ENCODE measurements around the gene MRPL46.
"Not testable (repeated sequence)": the region's sequence is repeated elsewhere in the genome, so short reads cannot be mapped to it uniquely, and the experiment has no call there.

The MRPL46 gene

GRCh38 chr15:88487796-88488523, 20.8 kb upstream of the MRPL46 start:
- H3K4me3 Mint-ChIP-seq: no peak overlapping the region
- ATAC-seq: no peak
- peak overlapping the region; percentile 58 for H3K27ac Mint-ChIP-seq
- H3K4me1 Mint-ChIP-seq: no peaks in the 10 kb centered on the region
- DNase-seq (ENCODE audit: low spot score in 2 of 2): no peak
- no peaks in the 10 kb centered on the region for H3K36me3 Mint-ChIP-seq
- no peaks in the 10 kb centered on the region for H3K9me3 Mint-ChIP-seq

GRCh38 chr15:88487178-88487795, 20.1 kb upstream of the MRPL46 start:
- Mint-ChIP-seq H3K27ac (peak overlapping the region; percentile 58), H3K9me3 (no peaks in the 10 kb centered on the region), H3K36me3 (no peaks in the 10 kb centered on the region), H3K4me3 (no peak overlapping the region), H3K4me1 (no peaks in the 10 kb centered on the region)
- DNase-seq (ENCODE audit: low spot score in 2 of 2) (no peak), ATAC-seq (no peak)

- H3K9me3 Mint-ChIP-seq: no peaks in the 10 kb centered on the region
- no peak overlapping the region for H3K4me3 Mint-ChIP-seq
- ATAC-seq (no peak), DNase-seq (ENCODE audit: low spot score in 2 of 2) (no peak)
- H3K4me1 Mint-ChIP-seq: no peaks in the 10 kb centered on the region
- no peaks in the 10 kb centered on the region for H3K36me3 Mint-ChIP-seq
- H3K27ac Mint-ChIP-seq: no peak overlapping the region
Observed at GRCh38 chr15:88484682-88485331, 17.6 kb upstream of the MRPL46 start.

- Mint-ChIP-seq H3K27ac (no peak overlapping the region), H3K36me3 (peaks cover 18% of the 10 kb centered on the region), H3K4me1 (no peaks in the 10 kb centered on the region), H3K9me3 (no peaks in the 10 kb centered on the region), H3K4me3 (no peak overlapping the region)
- no peak for DNase-seq (ENCODE audit: low spot score in 2 of 2)
- no peak for ATAC-seq
Observed at GRCh38 chr15:88482263-88482662, 15.1 kb upstream of the MRPL46 start.

- no peak overlapping the region for H3K4me3 Mint-ChIP-seq
- ATAC-seq: no peak
- no peak overlapping the region for H3K27ac Mint-ChIP-seq
- no peak for DNase-seq (ENCODE audit: low spot score in 2 of 2)
- no peaks in the 10 kb centered on the region for H3K9me3 Mint-ChIP-seq
- H3K36me3 Mint-ChIP-seq: peaks cover 28% of the 10 kb centered on the region
- no peaks in the 10 kb centered on the region for H3K4me1 Mint-ChIP-seq
Observed at GRCh38 chr15:88480981-88481380, 13.8 kb upstream of the MRPL46 start.

- ATAC-seq: no peak
- no peaks in the 10 kb centered on the region for H3K4me1 Mint-ChIP-seq
- no peaks in the 10 kb centered on the region for H3K9me3 Mint-ChIP-seq
- peaks cover 46% of the 10 kb centered on the region for H3K36me3 Mint-ChIP-seq
- H3K27ac Mint-ChIP-seq: no peak overlapping the region
- no peak for DNase-seq (ENCODE audit: low spot score in 2 of 2)
- H3K4me3 Mint-ChIP-seq: no peak overlapping the region
Observed at GRCh38 chr15:88479169-88479568, 12.0 kb upstream of the MRPL46 start.

- no peak for ATAC-seq
- H3K4me3 Mint-ChIP-seq: no peak overlapping the region
Observed at GRCh38 chr15:88477904-88478303, 10.7 kb upstream of the MRPL46 start.

GRCh38 chr15:88477126-88477525, 9.9 kb upstream of the MRPL46 start:
- H3K9me3 Mint-ChIP-seq: no peaks in the 10 kb centered on the region
- H3K4me3 Mint-ChIP-seq: no peak overlapping the region
- peaks cover 62% of the 10 kb centered on the region for H3K36me3 Mint-ChIP-seq
- no peak overlapping the region for H3K27ac Mint-ChIP-seq
- no peak for ATAC-seq
- H3K4me1 Mint-ChIP-seq: peaks cover 4% of the 10 kb centered on the region
- no peak for DNase-seq (ENCODE audit: low spot score in 2 of 2)

More at GRCh38 chr15:88477904-88478303, 10.7 kb upstream of the MRPL46 start:
- Mint-ChIP-seq H3K4me1 (no peaks in the 10 kb centered on the region), H3K9me3 (no peaks in the 10 kb centered on the region), H3K27ac (no peak overlapping the region), H3K36me3 (peaks cover 56% of the 10 kb centered on the region)
- no peak for DNase-seq (ENCODE audit: low spot score in 2 of 2)

- H3K4me3 Mint-ChIP-seq: no peak overlapping the region
- H3K9me3 Mint-ChIP-seq: no peaks in the 10 kb centered on the region
- peaks cover 9% of the 10 kb centered on the region for H3K4me1 Mint-ChIP-seq
- H3K27ac Mint-ChIP-seq: no peak overlapping the region
- peaks cover 67% of the 10 kb centered on the region for H3K36me3 Mint-ChIP-seq
- DNase-seq (ENCODE audit: low spot score in 2 of 2) (no peak), ATAC-seq (no peak)
Observed at GRCh38 chr15:88476635-88477060, 9.5 kb upstream of the MRPL46 start.

GRCh38 chr15:88473661-88474293, 6.6 kb upstream of the MRPL46 start:
- ATAC-seq; H3K4me3 Mint-ChIP-seq; DNase-seq (ENCODE audit: low spot score in 2 of 2); H3K9me3 Mint-ChIP-seq; H3K27ac Mint-ChIP-seq: not testable (repeated sequence)
- peaks cover 10% of the 10 kb centered on the region for H3K4me1 Mint-ChIP-seq
- peaks cover 64% of the 10 kb centered on the region for H3K36me3 Mint-ChIP-seq

- peaks cover 63% of the 10 kb centered on the region for H3K36me3 Mint-ChIP-seq
- H3K9me3 Mint-ChIP-seq: no peaks in the 10 kb centered on the region
- peaks cover 18% of the 10 kb centered on the region for H3K4me1 Mint-ChIP-seq
- H3K27ac Mint-ChIP-seq: peak overlapping the region; percentile 81
- ATAC-seq (no peak), DNase-seq (ENCODE audit: low spot score in 2 of 2) (no peak)
- H3K4me3 Mint-ChIP-seq: no peak overlapping the region
Observed at GRCh38 chr15:88472225-88472624, 5.0 kb upstream of the MRPL46 start.

GRCh38 chr15:88470625-88471372, 3.6 kb upstream of the MRPL46 start:
- Mint-ChIP-seq H3K4me3 (no peak overlapping the region), H3K36me3 (peaks cover 57% of the 10 kb centered on the region), H3K4me1 (peaks cover 30% of the 10 kb centered on the region), H3K9me3 (no peaks in the 10 kb centered on the region), H3K27ac (no peak overlapping the region)
- no peak for ATAC-seq
- DNase-seq (ENCODE audit: low spot score in 2 of 2): no peak

- Mint-ChIP-seq H3K27ac (no peak overlapping the region), H3K4me3 (no peak overlapping the region), H3K36me3 (peaks cover 57% of the 10 kb centered on the region), H3K4me1 (peaks cover 36% of the 10 kb centered on the region), H3K9me3 (no peaks in the 10 kb centered on the region)
- DNase-seq (ENCODE audit: low spot score in 2 of 2): no peak
- no peak for ATAC-seq
Observed at GRCh38 chr15:88469321-88469720, 2.1 kb upstream of the MRPL46 start.

GRCh38 chr15:88468721-88469120, 1.5 kb upstream of the MRPL46 start:
- not testable (repeated sequence) for DNase-seq (ENCODE audit: low spot score in 2 of 2); ATAC-seq; H3K9me3 Mint-ChIP-seq
- Mint-ChIP-seq H3K36me3 (peaks cover 57% of the 10 kb centered on the region), H3K27ac (peak overlapping the region; percentile 99), H3K4me1 (peaks cover 36% of the 10 kb centered on the region), H3K4me3 (peak overlapping the region; percentile 83)

Data from stimulated activated effector memory CD8-positive, alpha-beta T cell treated with anti-CD3 and anti-CD28 coated beads, Interleukin-12 subunit alpha, Interleukin-12 subunit beta, amount 100 ng/mL, for 72 hours (primary cell).